Natural killer cell (primary cell): ENCODE measurements around the gene TMCO4. TPM values are rescaled to one million over a fixed set of nuclear protein-coding genes. Genes with fewer than 3 reads are reported as not detected.

ENCODE experiments used
- ATAC-seq, 3 donors: fragments of 150-1000 bp in 2 of 3; fragments of 200-7000 bp in 1 of 3; cut with Tn5 transposase; 1 replicate in 1 of 3; 2 replicates in 2 of 3; pipeline ENCODE4 v1.10.0; 2021; ENCODE audit warnings: mild to moderate bottlenecking in 2 of 3, moderate library complexity in 2 of 3
- DNase-seq, 2 donors: peaks; one replicate each; pipeline versions ENCODE4 v3.0.0 to v3.0.0-alpha.2; 2013 to 2021; ENCODE audit warnings: mixed read lengths in 1 of 2
- H3K27ac ChIP-seq: one replicate; pipeline ENCODE4 v1.5.1; 2013; ENCODE audit warnings: mild to moderate bottlenecking, low read length
- H3K27me3 ChIP-seq: one replicate; pipeline ENCODE4 v1.6.1; 2013; ENCODE audit warnings: low read length; ENCODE audit not compliant: control insufficient read depth, insufficient read depth
- H3K36me3 ChIP-seq: one replicate; pipeline ENCODE4 v1.6.1; 2013; ENCODE audit warnings: low read length; ENCODE audit not compliant: control insufficient read depth, insufficient read depth
- H3K4me1 ChIP-seq: one replicate; pipeline ENCODE4 v1.6.1; 2013; ENCODE audit warnings: low read length; ENCODE audit not compliant: control insufficient read depth, insufficient read depth
- H3K4me3 ChIP-seq: one replicate; pipeline ENCODE4 v1.5.1; 2013; ENCODE audit warnings: low read length
- H3K9me3 ChIP-seq: one replicate; pipeline ENCODE4 v1.6.1; 2013; ENCODE audit warnings: low read length; ENCODE audit not compliant: control insufficient read depth, insufficient read depth
- H3K27ac Mint-ChIP-seq, 2 donors: one replicate each; pipeline ENCODE4 v1.8.0; 2022; ENCODE audit warnings: mild to moderate bottlenecking in 2 of 2, mixed read lengths in 2 of 2, moderate library complexity in 1 of 2
- H3K27me3 Mint-ChIP-seq, 2 donors: one replicate each; pipeline ENCODE4 v1.8.0; 2022; ENCODE audit warnings: low read depth in 2 of 2, mixed read lengths in 2 of 2
- H3K36me3 Mint-ChIP-seq: one replicate; pipeline ENCODE4 v1.8.0; 2022; ENCODE audit warnings: mixed read lengths
- H3K4me1 Mint-ChIP-seq, 2 donors: one replicate each; pipeline ENCODE4 v1.8.0; 2022; ENCODE audit warnings: mixed read lengths in 2 of 2
- H3K4me3 Mint-ChIP-seq: one replicate; pipeline ENCODE4 v1.8.0; 2022; ENCODE audit warnings: mild to moderate bottlenecking, moderate library complexity, mixed read lengths
- H3K9me3 Mint-ChIP-seq, 2 donors: one replicate each; pipeline ENCODE4 v1.8.0; 2022; ENCODE audit warnings: mixed read lengths in 2 of 2
- WGBS: methylation state at CpG from one replicate; pipeline ENCODE4 v1.1.7; 2013; ENCODE audit warnings: missing lambda C conversion rate; ENCODE audit not compliant: insufficient coverage; 5-methylcytosine and 5-hydroxymethylcytosine counted together
- intact Hi-C: fragments of 100-400 bp; cut with micrococcal nuclease; formaldehyde crosslinking; loops from one replicate; pipeline ENCODE4 v1.14.2; 2022
- total RNA-seq, 4 donors: library from RNA; stranded (reverse); fragments of 120-200 nt in 1 of 4; gene quantifications; one replicate each; pipeline versions ENCODE4 v1.2.3 to v1.2.4, GENCODE V29; 2013 to 2022
- TF ChIP-seq, protein P1 (sequence below): fragments of 200-600 bp; IDR thresholded peaks from one replicate; pipeline ENCODE4 v1.8.0; 2022; ENCODE audit warnings: antibody characterized with exemption

Gene TMCO4
- total RNA-seq, 3 donors from 2014 or later (not counting 1 experiment from before 2014, with no cell fraction given): 14.2 to 21.5 (median 18.3) TPM

DNA sequence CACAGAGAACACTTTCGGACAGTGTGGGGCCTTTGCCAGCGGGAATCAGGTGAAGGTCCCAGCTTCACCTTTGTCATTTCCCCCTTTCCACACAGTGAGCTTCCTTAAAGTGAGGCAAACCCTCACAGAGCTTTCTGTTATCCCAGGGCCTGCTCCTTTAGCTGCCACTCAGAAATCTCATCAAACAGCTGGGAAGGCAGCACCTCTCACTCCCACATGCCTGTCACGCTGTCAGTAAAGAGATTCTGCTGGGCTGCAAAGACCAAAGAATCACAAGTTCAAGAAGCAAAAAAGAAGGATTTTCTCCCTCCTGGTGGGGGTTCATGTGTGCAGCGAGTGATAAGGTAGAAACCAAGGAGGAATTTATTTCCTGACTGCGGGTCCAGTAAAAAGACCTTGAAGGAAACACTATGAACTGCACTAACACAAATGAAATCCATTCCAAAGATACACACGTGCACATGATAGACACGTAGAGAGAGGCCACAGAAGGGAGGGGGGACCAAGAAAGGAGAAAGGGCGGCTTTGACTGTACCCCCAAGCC is 91.1 kb downstream of the TMCO4 start:
- Mint-ChIP-seq H3K4me1 (peaks cover 0 to 5% of the 10 kb centered on the region in 2 donors), H3K27ac (no peak overlapping the region), H3K9me3 (no peaks in the 10 kb centered on the region), H3K4me3 (no peak overlapping the region), H3K27me3 (no peaks in the 10 kb centered on the region), H3K36me3 (no peaks in the 10 kb centered on the region)
- no peak overlapping the region for H3K4me3 ChIP-seq
- DNase-seq (no peak), ATAC-seq (no peak)
- intact Hi-C loops: no loop called here
- TF ChIP-seq, protein P1, sequence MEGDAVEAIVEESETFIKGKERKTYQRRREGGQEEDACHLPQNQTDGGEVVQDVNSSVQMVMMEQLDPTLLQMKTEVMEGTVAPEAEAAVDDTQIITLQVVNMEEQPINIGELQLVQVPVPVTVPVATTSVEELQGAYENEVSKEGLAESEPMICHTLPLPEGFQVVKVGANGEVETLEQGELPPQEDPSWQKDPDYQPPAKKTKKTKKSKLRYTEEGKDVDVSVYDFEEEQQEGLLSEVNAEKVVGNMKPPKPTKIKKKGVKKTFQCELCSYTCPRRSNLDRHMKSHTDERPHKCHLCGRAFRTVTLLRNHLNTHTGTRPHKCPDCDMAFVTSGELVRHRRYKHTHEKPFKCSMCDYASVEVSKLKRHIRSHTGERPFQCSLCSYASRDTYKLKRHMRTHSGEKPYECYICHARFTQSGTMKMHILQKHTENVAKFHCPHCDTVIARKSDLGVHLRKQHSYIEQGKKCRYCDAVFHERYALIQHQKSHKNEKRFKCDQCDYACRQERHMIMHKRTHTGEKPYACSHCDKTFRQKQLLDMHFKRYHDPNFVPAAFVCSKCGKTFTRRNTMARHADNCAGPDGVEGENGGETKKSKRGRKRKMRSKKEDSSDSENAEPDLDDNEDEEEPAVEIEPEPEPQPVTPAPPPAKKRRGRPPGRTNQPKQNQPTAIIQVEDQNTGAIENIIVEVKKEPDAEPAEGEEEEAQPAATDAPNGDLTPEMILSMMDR: no peak
- no peaks in the 10 kb centered on the region for H3K27me3 ChIP-seq
- WGBS: over 99% methylated on average over 6 of the region's 8 CpGs
- no peaks in the 10 kb centered on the region for H3K36me3 ChIP-seq
- H3K4me1 ChIP-seq: peaks cover 8% of the 10 kb centered on the region
- no peaks in the 10 kb centered on the region for H3K9me3 ChIP-seq
- H3K27ac ChIP-seq: no peak overlapping the region

DNA sequence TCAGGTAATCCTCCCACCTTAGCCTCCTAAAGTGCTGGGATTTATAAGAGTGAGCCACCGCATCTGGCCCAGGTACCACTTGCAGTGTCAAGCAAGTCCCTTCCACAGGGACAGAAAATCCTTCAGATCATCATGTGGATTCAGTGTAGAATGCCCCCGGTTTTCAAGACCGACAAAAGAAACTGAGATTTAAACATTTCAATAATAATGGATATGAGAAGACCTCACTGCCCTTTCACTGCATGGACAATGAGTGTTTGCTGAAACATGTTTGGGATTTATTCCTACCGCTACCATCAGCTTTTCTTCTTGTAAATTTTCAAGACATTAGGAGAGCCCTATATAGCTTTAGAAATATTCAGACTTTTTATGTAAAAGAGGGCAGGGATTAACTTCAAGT is 93.6 kb downstream of the TMCO4 start:
- H3K27ac Mint-ChIP-seq: no peak overlapping the region
- 100% methylated on average over 2 of the region's 4 CpGs for WGBS
- no peak for ATAC-seq

DNA sequence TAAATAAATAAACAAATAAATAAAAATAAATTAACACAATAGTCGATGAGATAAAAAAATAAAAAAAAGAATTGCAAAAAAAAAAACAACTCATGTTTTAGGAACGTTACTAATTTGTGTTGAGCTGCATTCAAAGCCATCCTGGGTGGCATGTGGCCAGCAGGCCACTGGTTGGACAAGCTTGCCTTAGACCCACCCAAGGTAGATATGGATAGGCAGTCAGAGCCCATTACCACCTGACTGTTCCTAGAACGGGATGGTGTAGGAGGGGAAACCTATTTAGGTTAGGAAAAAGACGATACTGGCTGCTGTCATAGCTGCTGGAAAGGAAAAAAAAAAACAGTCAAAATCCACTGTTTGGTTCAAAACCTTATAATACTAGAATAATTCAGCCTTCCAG is 94.3 kb downstream of the TMCO4 start:
- no peaks in the 10 kb centered on the region for H3K27me3 Mint-ChIP-seq
- 93% methylated on average over 3 of the region's 4 CpGs for WGBS
- no peaks in the 10 kb centered on the region for H3K27me3 ChIP-seq
- TF ChIP-seq, protein P1: no peak
- H3K27ac ChIP-seq: no peak overlapping the region
- no peak for ATAC-seq
- DNase-seq: no peak
- peaks cover 8% of the 10 kb centered on the region for H3K4me1 ChIP-seq
- no peak overlapping the region for H3K4me3 ChIP-seq
- H3K9me3 Mint-ChIP-seq: no peaks in the 10 kb centered on the region
- H3K27ac Mint-ChIP-seq: no peak overlapping the region
- no peaks in the 10 kb centered on the region for H3K9me3 ChIP-seq
- no peak overlapping the region for H3K4me3 Mint-ChIP-seq
- H3K36me3 Mint-ChIP-seq: no peaks in the 10 kb centered on the region
- peaks cover 0 to 5% of the 10 kb centered on the region in 2 donors for H3K4me1 Mint-ChIP-seq
- intact Hi-C loops: no loop called here
- peaks cover 1% of the 10 kb centered on the region for H3K36me3 ChIP-seq

More for the DNA sequence above, 93.6 kb downstream of the TMCO4 start:
- Histone ChIP-seq H3K4me1 (peaks cover 8% of the 10 kb centered on the region), H3K4me3 (no peak overlapping the region), H3K36me3 (no peaks in the 10 kb centered on the region), H3K27ac (no peak overlapping the region), H3K9me3 (no peaks in the 10 kb centered on the region), H3K27me3 (no peaks in the 10 kb centered on the region)
- no peak overlapping the region for H3K4me3 Mint-ChIP-seq
- no peak for DNase-seq
- TF ChIP-seq, protein P1: no peak
- H3K27me3 Mint-ChIP-seq: no peaks in the 10 kb centered on the region
- intact Hi-C loops: no loop called here
- no peaks in the 10 kb centered on the region for H3K36me3 Mint-ChIP-seq
- H3K4me1 Mint-ChIP-seq: peaks cover 0 to 5% of the 10 kb centered on the region in 2 donors
- no peaks in the 10 kb centered on the region for H3K9me3 Mint-ChIP-seq
